HAP-1 (cell line): ENCODE measurements around the gene ADCY2.
A peak's percentile ranks its signal among the peaks of the same experiment; 100 is the strongest.

Source experiments
- DNase-seq, 2 experiments: peaks; one replicate each; pipeline ENCODE4 v3.0.0-alpha.2; 2016 to 2020; ENCODE audit warnings: low spot score in 2 of 2
- H3K27me3 ChIP-seq: fragments of 250-450 bp; sonication (Bioruptor Pico); 2 replicates; pipeline ENCODE4 v1.5.1; 2020; ENCODE audit warnings: low read depth, mild to moderate bottlenecking, moderate library complexity
- H3K36me3 ChIP-seq: fragments of 250-450 bp; sonication (Bioruptor Pico); replicated peaks from 2 replicates; pipeline ENCODE4 v1.5.1; 2020; ENCODE audit warnings: mild to moderate bottlenecking
- H3K4me1 ChIP-seq: fragments of 250-450 bp; sonication (Bioruptor Pico); 2 replicates; pipeline ENCODE4 v1.5.1; 2020; ENCODE audit warnings: mild to moderate bottlenecking
- H3K4me3 ChIP-seq: fragments of 250-450 bp; sonication (Bioruptor Pico); 2 replicates; pipeline ENCODE4 v1.5.1; 2020; ENCODE audit warnings: mild to moderate bottlenecking, moderate library complexity
- H3K9me3 ChIP-seq: fragments of 250-450 bp; sonication (Bioruptor Pico); 2 replicates; pipeline ENCODE4 v1.5.1; 2020; ENCODE audit warnings: mild to moderate bottlenecking, moderate library complexity
- in situ Hi-C: fragments of 300-500 bp; cut with MboI; formaldehyde crosslinking; loops from 3 replicates; pipeline ENCODE4 v1.14.3; 2020; ENCODE audit warnings: low sequenced_read_pairs, inconsistent platforms, mixed read lengths

ADCY2 gene

DNA sequence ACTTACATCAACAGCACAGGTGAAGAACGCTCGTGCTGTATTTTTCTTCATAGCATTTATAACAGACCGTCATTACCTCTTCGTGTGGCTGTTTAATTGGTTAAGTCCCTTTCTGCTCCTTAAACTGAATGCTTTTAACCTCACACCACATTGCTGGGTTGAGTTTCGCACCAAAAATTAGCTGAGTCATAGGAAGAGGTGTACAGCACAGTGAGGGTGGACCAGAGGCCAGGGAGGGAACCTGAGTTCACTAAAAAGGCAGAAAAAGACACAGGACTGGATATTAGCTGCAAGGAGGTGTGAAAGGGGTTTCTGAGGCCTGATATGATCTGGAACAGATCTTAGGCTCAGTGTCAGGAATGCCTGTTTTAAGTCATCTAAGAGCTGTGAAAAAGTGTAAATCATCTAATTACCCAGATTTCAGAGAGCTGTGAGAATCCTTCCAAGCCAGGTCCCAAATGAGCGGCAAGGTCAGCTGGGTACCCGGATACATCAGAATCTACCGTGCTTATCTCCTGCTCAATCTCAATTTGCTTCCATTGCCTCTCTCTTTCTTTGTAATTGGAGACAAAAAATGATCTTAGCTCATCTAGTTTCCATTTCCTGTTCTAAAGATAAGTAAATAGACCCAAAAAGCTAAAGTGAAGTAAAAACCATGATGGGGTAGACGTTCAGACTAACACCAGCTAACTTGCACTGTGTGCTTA is 462.1 kb downstream of the ADCY2 start:
- H3K36me3 ChIP-seq = peaks cover 42% of the 10 kb centered on the region
- no peak for DNase-seq
- in situ Hi-C loops = loop anchor here (25.0 kb wide), 1 partner anchor 1096 kb away; no protein-coding TSS in a partner anchor

DNA sequence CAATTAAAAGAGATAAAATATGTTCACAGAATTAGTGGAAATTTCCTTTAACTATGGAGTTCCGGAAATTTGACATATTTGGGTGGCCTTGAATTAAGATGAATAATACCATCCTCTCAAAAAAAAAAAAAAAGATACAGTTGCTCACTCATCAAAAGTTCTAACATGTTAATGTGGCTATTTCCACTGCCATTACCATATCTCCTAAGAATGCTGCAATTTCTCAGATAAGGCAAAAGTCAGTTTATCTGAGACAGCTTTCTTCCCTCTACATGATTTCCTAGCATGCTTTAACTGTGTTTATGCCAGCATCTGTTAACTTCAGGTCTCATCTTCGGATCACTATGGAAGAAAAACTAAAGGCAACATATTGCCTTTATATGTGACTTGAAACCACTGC is 470.3 kb downstream of the ADCY2 start:
- peaks cover 15% of the 10 kb centered on the region for H3K4me1 ChIP-seq
- H3K4me3 ChIP-seq = no peak overlapping the region
- peaks cover 52% of the 10 kb centered on the region for H3K36me3 ChIP-seq
- H3K27me3 ChIP-seq = no peaks in the 10 kb centered on the region
- no peaks in the 10 kb centered on the region for H3K9me3 ChIP-seq
- no peak for DNase-seq
- in situ Hi-C loops = loop anchor here (10.0 to 25.0 kb wide), 2 partner anchors 1104 to 1251 kb away; no protein-coding TSS in a partner anchor

More for the DNA sequence above, 462.1 kb downstream of the ADCY2 start:
- Histone ChIP-seq H3K4me1 (no peaks in the 10 kb centered on the region), H3K4me3 (no peak overlapping the region), H3K27me3 (no peaks in the 10 kb centered on the region), H3K9me3 (no peaks in the 10 kb centered on the region)

DNA sequence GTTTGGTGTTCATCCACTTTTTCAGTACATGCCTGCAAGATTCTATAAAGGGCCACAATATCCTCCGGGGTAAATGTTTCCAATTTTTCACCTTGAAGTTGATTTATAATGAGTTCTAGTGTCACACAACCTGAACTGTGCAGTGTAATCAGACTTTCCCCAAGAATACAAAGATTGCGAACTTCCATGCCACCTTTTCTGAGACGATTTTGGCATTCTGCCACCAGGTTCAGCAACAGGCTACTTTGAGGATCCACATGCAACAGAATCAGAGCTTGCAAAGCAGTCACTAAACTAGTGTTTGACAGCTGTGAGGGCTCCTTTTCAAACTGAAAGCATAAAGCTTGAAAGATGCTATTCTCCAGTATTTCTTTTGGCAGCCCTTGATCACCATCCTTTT is 471.3 kb downstream of the ADCY2 start:
- H3K9me3 ChIP-seq = no peaks in the 10 kb centered on the region

DNA sequence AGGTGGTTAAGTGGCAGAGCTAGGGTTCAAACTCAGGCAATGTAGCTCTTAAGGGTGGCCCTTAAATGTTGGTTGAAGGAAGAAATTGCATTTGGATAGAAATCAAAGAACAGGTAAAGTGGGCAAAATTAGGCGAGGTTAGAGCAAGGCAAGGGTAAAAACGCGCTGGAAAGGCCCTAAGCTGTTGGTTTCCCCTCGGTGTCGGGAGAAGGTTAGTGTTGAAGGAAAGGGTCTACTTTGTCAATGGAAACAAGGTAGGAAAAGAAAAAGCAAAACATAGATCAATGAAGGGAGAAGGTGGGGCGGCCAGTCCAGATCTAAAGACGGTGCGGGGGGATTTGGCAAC is 472.5 kb downstream of the ADCY2 start:
- Histone ChIP-seq H3K4me1 (peaks cover 15% of the 10 kb centered on the region), H3K4me3 (peak overlapping the region; percentile 88), H3K36me3 (peaks cover 41% of the 10 kb centered on the region), H3K9me3 (no peaks in the 10 kb centered on the region), H3K27me3 (no peaks in the 10 kb centered on the region)
- no peak for DNase-seq
- in situ Hi-C loops = loop anchor here (10.0 to 25.0 kb wide), 2 partner anchors 1106 to 1254 kb away; no protein-coding TSS in a partner anchor

More for the DNA sequence above, 471.3 kb downstream of the ADCY2 start:
- peaks cover 15% of the 10 kb centered on the region for H3K4me1 ChIP-seq
- H3K4me3 ChIP-seq = no peak overlapping the region
- in situ Hi-C loops = loop anchor here (10.0 to 25.0 kb wide), 2 partner anchors 1105 to 1252 kb away; no protein-coding TSS in a partner anchor
- peaks cover 49% of the 10 kb centered on the region for H3K36me3 ChIP-seq
- no peak for DNase-seq
- H3K27me3 ChIP-seq = no peaks in the 10 kb centered on the region

DNA sequence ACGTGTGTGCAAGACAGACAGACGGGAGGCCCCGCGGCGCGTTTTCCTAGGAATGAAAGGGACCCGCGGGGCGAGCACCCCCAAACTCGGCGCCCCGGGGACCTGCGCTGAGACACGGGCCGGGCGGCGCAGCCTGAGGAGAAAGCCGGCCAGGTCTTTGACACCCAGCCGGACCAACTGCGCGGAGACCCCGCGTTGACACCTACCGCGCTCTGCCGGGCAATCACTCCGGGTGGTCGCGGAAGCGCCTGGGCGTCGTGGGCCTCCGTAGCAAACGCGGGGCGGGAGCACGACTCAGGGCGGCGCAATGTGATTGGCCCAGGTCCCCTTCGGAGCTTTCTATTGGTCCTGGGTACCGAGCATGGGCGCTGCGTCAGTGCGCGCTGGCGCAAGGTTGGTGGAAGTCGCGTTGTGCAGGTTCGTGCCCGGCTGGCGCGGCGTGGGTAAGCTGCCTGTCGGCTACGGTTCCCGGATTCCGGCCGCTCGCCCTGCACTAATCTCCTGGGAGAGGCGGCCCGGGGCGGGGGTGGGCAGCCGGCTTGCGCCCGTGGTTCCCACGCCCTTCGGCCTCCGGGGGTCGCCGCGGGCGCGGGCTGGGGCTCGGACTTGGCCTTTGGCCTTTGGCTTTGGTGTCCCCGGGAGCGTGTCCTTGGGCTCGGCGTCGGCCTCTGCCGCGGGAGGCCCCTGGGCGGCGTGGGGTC is 473.0 kb downstream of the ADCY2 start, which contains the start of the genes FASTKD3 and MTRR:
TSS of gene FASTKD3 (minus strand) at position 259 of the 701 bp plus-strand sequence. CDS start 948 bp downstream, outside the sequence.
TSS of gene MTRR (plus strand) at position 376 of the 701 bp plus-strand sequence. CDS start 1,647 bp downstream, outside the sequence.
- in situ Hi-C loops = loop anchor here (10.0 to 25.0 kb wide), 2 partner anchors 1107 to 1254 kb away; no protein-coding TSS in a partner anchor
- Histone ChIP-seq H3K27me3 (no peaks in the 10 kb centered on the region), H3K36me3 (peaks cover 41% of the 10 kb centered on the region), H3K9me3 (no peaks in the 10 kb centered on the region), H3K4me1 (peaks cover 15% of the 10 kb centered on the region), H3K4me3 (peak within 1 kb of the TSS; percentile 88)
- peak; percentile 86 to 93 for DNase-seq

DNA sequence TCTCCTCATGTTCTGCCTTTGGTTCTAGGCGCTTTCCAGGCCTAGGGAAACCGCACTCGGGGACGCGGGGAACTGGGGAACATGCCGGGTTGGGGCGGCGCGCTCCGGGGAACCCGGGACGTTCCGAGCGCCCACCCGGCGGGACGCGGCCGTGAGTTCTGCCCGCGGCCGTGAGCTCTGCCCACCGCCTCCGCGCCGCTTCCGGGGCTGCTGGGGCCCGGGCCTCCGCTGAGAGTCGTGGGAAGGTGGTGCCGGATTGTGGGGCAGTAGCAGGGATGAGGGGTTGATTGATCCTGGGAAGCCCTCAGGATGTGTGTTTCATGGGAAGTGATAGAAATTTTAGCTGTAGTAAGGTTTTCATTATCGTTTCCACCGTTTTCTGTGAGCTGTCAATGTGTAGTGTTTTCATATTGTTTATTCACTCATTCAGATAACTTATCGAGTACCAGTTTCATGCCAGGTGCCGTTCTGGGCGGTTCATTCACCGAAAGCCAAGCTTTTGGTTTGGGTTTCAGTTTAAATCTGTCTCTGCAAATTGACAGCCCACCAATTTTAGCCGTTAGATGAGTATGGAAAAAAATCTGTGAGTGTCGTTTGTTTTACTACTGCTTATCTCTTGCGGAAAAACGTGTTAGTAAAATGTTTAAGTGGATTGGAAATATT is 473.7 kb downstream of the ADCY2 start:
- peaks cover 43% of the 10 kb centered on the region for H3K36me3 ChIP-seq
- in situ Hi-C loops = loop anchor here (10.0 to 25.0 kb wide), 2 partner anchors 1107 to 1255 kb away; no protein-coding TSS in a partner anchor
- peak in 1 of 2 experiments; percentile 29 for DNase-seq

DNA sequence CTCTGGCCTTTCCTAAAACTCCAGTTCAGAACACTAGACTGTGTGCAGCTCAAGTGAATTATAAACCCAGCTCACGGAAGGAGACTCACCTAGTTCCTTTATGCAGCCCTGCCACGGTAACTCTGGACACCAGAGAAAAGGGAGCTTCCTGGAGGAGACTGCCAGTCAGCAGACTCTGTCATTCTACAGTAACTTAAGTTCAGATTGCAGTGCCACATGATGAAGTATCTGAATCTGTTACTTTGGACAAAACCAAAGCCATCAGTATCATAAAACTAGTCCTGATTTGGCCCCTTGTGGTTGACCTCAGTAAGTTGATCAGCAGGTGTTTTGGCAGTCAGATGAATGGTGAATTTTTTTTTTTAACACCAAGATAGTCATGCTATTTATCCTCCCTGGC is 475.7 kb downstream of the ADCY2 start:
- Histone ChIP-seq H3K36me3 (peaks cover 45% of the 10 kb centered on the region), H3K9me3 (no peaks in the 10 kb centered on the region), H3K27me3 (no peaks in the 10 kb centered on the region), H3K4me1 (peaks cover 14% of the 10 kb centered on the region), H3K4me3 (no peak overlapping the region)
- no peak for DNase-seq
- in situ Hi-C loops = loop anchor here (25.0 kb wide), 1 partner anchor 1109 kb away; no protein-coding TSS in a partner anchor

More for the DNA sequence above, 473.7 kb downstream of the ADCY2 start:
- H3K9me3 ChIP-seq = no peaks in the 10 kb centered on the region
- H3K27me3 ChIP-seq = no peaks in the 10 kb centered on the region
- peaks cover 15% of the 10 kb centered on the region for H3K4me1 ChIP-seq
- H3K4me3 ChIP-seq = peak overlapping the region; percentile 88

DNA sequence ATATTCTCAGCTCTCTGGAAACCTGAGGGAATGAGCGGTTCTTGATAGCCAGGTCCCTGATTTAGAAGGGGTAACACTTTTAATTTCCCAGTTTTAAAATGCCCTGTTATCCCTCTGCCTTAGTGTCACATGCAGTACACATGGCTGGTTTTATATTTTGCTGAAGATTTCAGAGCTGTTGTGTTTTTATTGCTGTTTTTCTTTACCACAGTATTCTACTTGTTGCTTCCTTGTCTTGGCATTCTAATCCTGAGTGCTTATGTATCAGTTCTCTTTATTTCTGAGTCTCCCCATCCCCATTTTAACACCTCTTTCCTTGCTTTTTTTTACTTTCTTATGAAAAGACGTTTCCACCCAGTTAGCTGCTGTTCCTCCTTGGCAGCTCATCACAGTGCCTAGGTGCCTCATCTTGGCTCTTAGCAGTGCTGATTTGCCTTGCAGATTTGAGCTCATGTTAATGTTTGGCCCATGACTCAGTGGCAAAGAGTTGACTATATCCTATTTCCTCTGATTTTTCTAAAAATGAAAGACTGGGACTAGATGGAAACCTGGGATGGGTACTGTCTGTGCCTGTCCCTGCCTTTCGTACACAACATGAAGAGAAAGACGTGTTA is 476.7 kb downstream of the ADCY2 start:
- Histone ChIP-seq H3K27me3 (no peaks in the 10 kb centered on the region), H3K4me3 (no peak overlapping the region), H3K36me3 (peaks cover 49% of the 10 kb centered on the region), H3K9me3 (no peaks in the 10 kb centered on the region), H3K4me1 (peaks cover 13% of the 10 kb centered on the region)
- in situ Hi-C loops = loop anchor here (25.0 kb wide), 1 partner anchor 1110 kb away; no protein-coding TSS in a partner anchor
- no peak for DNase-seq

DNA sequence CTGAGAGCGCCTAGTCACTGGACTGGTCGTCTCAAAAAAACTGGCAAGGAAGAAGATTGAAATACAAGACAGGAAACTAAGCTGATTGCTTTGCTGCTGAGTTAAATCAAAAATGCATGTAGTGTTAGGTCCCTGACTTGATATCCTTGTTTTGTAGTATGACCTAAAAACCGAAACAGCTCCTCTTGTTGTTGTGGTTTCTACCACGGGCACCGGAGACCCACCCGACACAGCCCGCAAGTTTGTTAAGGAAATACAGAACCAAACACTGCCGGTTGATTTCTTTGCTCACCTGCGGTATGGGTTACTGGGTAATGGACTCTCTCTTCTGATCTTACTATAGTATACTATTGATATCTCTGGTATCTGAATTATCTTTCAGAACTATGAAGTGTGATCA is 477.3 kb downstream of the ADCY2 start:
- H3K27me3 ChIP-seq = no peaks in the 10 kb centered on the region
- no peak overlapping the region for H3K4me3 ChIP-seq
- in situ Hi-C loops = loop anchor here (25.0 kb wide), 1 partner anchor 1111 kb away; no protein-coding TSS in a partner anchor
- peaks cover 13% of the 10 kb centered on the region for H3K4me1 ChIP-seq
- no peaks in the 10 kb centered on the region for H3K9me3 ChIP-seq
- no peak for DNase-seq
- peaks cover 54% of the 10 kb centered on the region for H3K36me3 ChIP-seq

DNA sequence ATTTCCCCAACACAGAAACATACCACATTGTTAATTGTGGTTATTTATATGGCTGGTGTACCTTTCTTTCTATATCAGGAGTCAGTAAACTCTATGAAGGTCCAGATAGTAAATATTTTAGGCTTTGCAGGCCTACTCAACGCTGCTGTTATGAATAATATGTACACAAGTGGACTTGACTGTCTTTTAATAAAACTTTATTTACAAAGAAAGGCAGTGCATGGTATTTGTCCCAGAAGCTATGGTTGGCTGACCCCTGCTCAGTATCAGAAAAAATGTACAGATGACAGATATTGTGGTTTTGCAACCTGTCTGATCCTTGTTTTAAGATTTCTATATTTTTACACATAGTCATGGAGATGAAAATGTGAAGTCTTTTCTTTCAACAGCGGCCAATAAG is 478.7 kb downstream of the ADCY2 start:
- Histone ChIP-seq H3K27me3 (no peaks in the 10 kb centered on the region), H3K9me3 (no peaks in the 10 kb centered on the region), H3K36me3 (peaks cover 61% of the 10 kb centered on the region), H3K4me3 (no peak overlapping the region), H3K4me1 (peaks cover 13% of the 10 kb centered on the region)
- no peak for DNase-seq
- in situ Hi-C loops = loop anchor here (25.0 kb wide), 1 partner anchor 1112 kb away; no protein-coding TSS in a partner anchor

DNA sequence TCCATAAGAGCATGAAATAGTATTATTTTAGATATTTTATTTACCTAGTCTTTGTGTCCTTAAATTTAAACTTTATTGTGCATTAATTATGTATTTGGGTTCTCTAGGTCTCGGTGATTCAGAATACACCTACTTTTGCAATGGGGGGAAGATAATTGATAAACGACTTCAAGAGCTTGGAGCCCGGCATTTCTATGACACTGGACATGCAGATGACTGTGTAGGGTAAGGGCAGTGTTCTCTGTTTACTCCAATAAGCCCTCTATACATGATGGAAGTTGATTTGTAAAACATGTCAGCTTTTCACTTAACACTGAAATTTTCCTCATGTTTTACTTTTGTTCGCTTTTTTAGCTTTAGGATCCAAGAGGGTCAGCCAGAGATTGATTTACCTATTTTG is 479.2 kb downstream of the ADCY2 start:
- Histone ChIP-seq H3K36me3 (peaks cover 66% of the 10 kb centered on the region), H3K4me3 (no peak overlapping the region), H3K4me1 (peaks cover 13% of the 10 kb centered on the region), H3K9me3 (no peaks in the 10 kb centered on the region), H3K27me3 (no peaks in the 10 kb centered on the region)
- no peak for DNase-seq
- in situ Hi-C loops = no loop called here

DNA sequence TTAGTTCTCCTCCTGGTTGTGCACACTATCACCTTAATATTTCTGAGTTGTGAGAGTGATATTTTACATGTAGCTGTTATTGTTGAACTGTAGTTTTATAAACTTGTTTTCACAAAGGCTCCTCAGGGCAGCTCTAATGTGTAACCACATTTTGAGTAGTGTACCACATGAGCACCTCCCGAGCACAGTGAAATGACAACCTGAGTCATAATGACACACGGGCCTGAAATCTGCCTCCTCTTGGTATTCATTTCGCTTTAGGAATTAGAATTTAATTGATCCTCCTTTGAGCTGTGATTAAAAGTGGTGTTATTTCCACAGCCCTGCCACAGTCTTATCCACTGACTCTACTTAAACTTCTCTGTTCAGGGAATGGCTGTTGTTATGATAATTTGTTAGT is 480.9 kb downstream of the ADCY2 start:
- peaks cover 13% of the 10 kb centered on the region for H3K4me1 ChIP-seq
- no peak for DNase-seq
- in situ Hi-C loops = no loop called here
- H3K4me3 ChIP-seq = no peak overlapping the region
- peaks cover 69% of the 10 kb centered on the region for H3K36me3 ChIP-seq
- no peaks in the 10 kb centered on the region for H3K27me3 ChIP-seq
- no peaks in the 10 kb centered on the region for H3K9me3 ChIP-seq

DNA sequence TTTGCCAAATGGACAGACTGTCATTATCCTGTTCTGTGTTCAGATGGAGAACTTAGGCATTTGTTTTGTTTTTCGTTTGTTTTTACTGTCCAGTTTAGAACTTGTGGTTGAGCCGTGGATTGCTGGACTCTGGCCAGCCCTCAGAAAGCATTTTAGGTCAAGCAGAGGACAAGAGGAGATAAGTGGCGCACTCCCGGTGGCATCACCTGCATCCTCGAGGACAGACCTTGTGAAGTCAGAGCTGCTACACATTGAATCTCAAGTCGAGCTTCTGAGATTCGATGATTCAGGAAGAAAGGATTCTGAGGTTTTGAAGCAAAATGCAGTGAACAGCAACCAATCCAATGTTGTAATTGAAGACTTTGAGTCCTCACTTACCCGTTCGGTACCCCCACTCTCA is 481.9 kb downstream of the ADCY2 start:
- in situ Hi-C loops = no loop called here
- peaks cover 13% of the 10 kb centered on the region for H3K4me1 ChIP-seq

More for the DNA sequence above, 481.9 kb downstream of the ADCY2 start:
- no peaks in the 10 kb centered on the region for H3K27me3 ChIP-seq
- peaks cover 76% of the 10 kb centered on the region for H3K36me3 ChIP-seq
- DNase-seq = no peak
- H3K4me3 ChIP-seq = no peak overlapping the region
- no peaks in the 10 kb centered on the region for H3K9me3 ChIP-seq
